B cell (primary cell): ENCODE measurements around the gene LGSN. TPM values are rescaled to one million over a fixed set of nuclear protein-coding genes. Genes with fewer than 3 reads are reported as not detected.

ENCODE experiments used
- ATAC-seq: fragments of 200-7000 bp; cut with Tn5 transposase; one replicate; pipeline ENCODE4 v1.10.0; 2021; ENCODE audit warnings: low read depth, mild to moderate bottlenecking, moderate number of reproducible peaks, moderate library complexity
- CTCF ChIA-PET: fragments of 350-600 bp; sonication (Branson Sonifier 250); formaldehyde crosslinking; loops from one replicate; lab custom pipeline; 2021; ENCODE audit warnings: antibody characterized with exemption, inconsistent platforms; lab: Charles Lee
- POLR2A ChIA-PET: fragments of 350-600 bp; sonication (Branson Sonifier 250); formaldehyde crosslinking; loops from one replicate; lab custom pipeline; 2021; ENCODE audit warnings: antibody characterized with exemption; lab: Charles Lee
- DNase-seq: peaks from one replicate; pipeline ENCODE4 v3.0.0; 2013
- H2AFZ ChIP-seq: 2 replicates; pipeline ENCODE4 v1.6.1; 2012; ENCODE audit warnings: mild to moderate bottlenecking, low read depth, low read length; ENCODE audit not compliant: insufficient read depth, poor library complexity, severe bottlenecking
- H3K27ac ChIP-seq, 2 donors: 1 replicate in 1 of 2; 2 replicates in 1 of 2; pipeline ENCODE4 v1.5.1; 2012 to 2013; ENCODE audit warnings: low read length in 2 of 2, mild to moderate bottlenecking in 2 of 2, moderate library complexity in 1 of 2
- H3K27me3 ChIP-seq, 4 experiments: fragments of 200-600 bp in 1 of 4; sonication (generic) in 1 of 4; replicated peaks in 1 of 4; 1 replicate in 2 of 4; 2 replicates in 2 of 4; pipeline versions ENCODE4 v1.6.1 to v1.7.0; 2013 to 2016; ENCODE audit warnings: low read length in 3 of 4, mild to moderate bottlenecking in 2 of 4, mixed read lengths in 1 of 4, moderate library complexity in 1 of 4; ENCODE audit not compliant: insufficient read depth in 4 of 4, control insufficient read depth in 3 of 4; ENCODE audit errors: control extremely low read depth in 1 of 4
- H3K36me3 ChIP-seq, 2 experiments: replicated peaks in 1 of 2; 1 replicate in 1 of 2; 2 replicates in 1 of 2; pipeline versions ENCODE4 v1.6.1 to v1.7.1; 2013; ENCODE audit warnings: low read length in 1 of 2; ENCODE audit not compliant: insufficient read depth in 2 of 2, control insufficient read depth in 1 of 2; ENCODE audit errors: control extremely low read depth in 1 of 2, extremely low read depth in 1 of 2
- H3K4me1 ChIP-seq, 2 donors: fragments of 200-600 bp in 1 of 2; sonication (generic) in 1 of 2; 1 replicate in 1 of 2; 2 replicates in 1 of 2; pipeline versions ENCODE4 v1.5.1 to v1.6.1; 2013 to 2017; ENCODE audit warnings: low read length in 2 of 2; ENCODE audit not compliant: control insufficient read depth in 2 of 2, insufficient read depth in 2 of 2
- H3K4me2 ChIP-seq: replicated peaks from 2 replicates; pipeline ENCODE3; 2012; ENCODE audit warnings: mild to moderate bottlenecking, low read depth, low read length; ENCODE audit not compliant: poor library complexity, severe bottlenecking
- H3K4me3 ChIP-seq, 5 experiments: fragments of 200-600 bp in 1 of 5; sonication (generic) in 1 of 5; 1 replicate in 3 of 5; 2 replicates in 2 of 5; pipeline versions ENCODE4 v1.5.1 to v1.7.0; 2011 to 2016; ENCODE audit warnings: low read length in 4 of 5, mild to moderate bottlenecking in 4 of 5, low read depth in 2 of 5, control low read depth in 1 of 5, moderate library complexity in 1 of 5; ENCODE audit not compliant: insufficient read depth in 1 of 5; ENCODE audit errors: control extremely low read depth in 1 of 5, extremely low read depth in 1 of 5
- H3K79me2 ChIP-seq: fragments of 200-600 bp; sonication (generic); one replicate; pipeline ENCODE4 v1.6.0; 2016; ENCODE audit warnings: low read length; ENCODE audit not compliant: control insufficient read depth, insufficient read depth
- H3K9ac ChIP-seq: fragments of 200-600 bp; sonication (generic); 2 replicates; pipeline ENCODE4 v1.6.1; 2017; ENCODE audit warnings: mild to moderate bottlenecking, low read length, moderate library complexity
- H3K9me3 ChIP-seq, 3 donors: one replicate each; pipeline versions ENCODE4 v1.6.1 to v1.7.1; 2013; ENCODE audit warnings: low read length in 2 of 3; ENCODE audit not compliant: control insufficient read depth in 2 of 3, insufficient read depth in 1 of 3; ENCODE audit errors: control extremely low read depth in 1 of 3
- H4K20me1 ChIP-seq: 2 replicates; pipeline ENCODE4 v1.6.0; 2012; ENCODE audit warnings: mild to moderate bottlenecking, low read length; ENCODE audit not compliant: insufficient read depth, control insufficient read depth, poor library complexity, severe bottlenecking
- H3K27ac Mint-ChIP-seq: one replicate; pipeline ENCODE4 v1.8.0; 2021; ENCODE audit warnings: mixed read lengths
- H3K27me3 Mint-ChIP-seq: one replicate; pipeline ENCODE4 v1.8.0; 2021; ENCODE audit warnings: mixed read lengths
- H3K4me1 Mint-ChIP-seq: one replicate; pipeline ENCODE4 v1.8.0; 2021; ENCODE audit warnings: mixed read lengths
- H3K4me3 Mint-ChIP-seq: one replicate; pipeline ENCODE4 v1.8.0; 2021; ENCODE audit warnings: mixed read lengths
- H3K9me3 Mint-ChIP-seq: one replicate; pipeline ENCODE4 v1.8.0; 2022; ENCODE audit warnings: mixed read lengths; ENCODE audit not compliant: insufficient read depth
- CTCF ChIP-seq: fragments of 200-600 bp; IDR thresholded peaks from one replicate; pipeline ENCODE4 v1.8.0; 2022; ENCODE audit warnings: antibody characterized with exemption, mild to moderate bottlenecking
- EZH2 ChIP-seq: IDR thresholded peaks from 2 replicates; pipeline ENCODE4 v1.6.1; 2012; ENCODE audit warnings: borderline replicate concordance, low read depth, mild to moderate bottlenecking, moderate library complexity, low read length; ENCODE audit not compliant: insufficient read depth, poor library complexity, severe bottlenecking
- WGBS: methylation state at CpG from one replicate; pipeline ENCODE4 v1.1.5; 2013; ENCODE audit warnings: missing lambda C conversion rate; ENCODE audit not compliant: insufficient coverage; 5-methylcytosine and 5-hydroxymethylcytosine counted together
- intact Hi-C: fragments of 100-400 bp; cut with micrococcal nuclease; formaldehyde crosslinking; loops from one replicate; pipeline ENCODE4 v1.10.0; 2022
- polyA plus RNA-seq: library from polyadenylated mRNA; depleted of rRNA; stranded (reverse); fragments of >200 nt; gene quantifications from 2 replicates; pipeline ENCODE4 v1.2.3, GENCODE V29; 2012
- total RNA-seq, 2 donors: library from RNA; stranded (reverse); fragments of 120-200 nt in 1 of 2; gene quantifications; 1 replicate in 1 of 2; 2 replicates in 1 of 2; pipeline versions ENCODE4 v1.2.3 to v1.2.4, GENCODE V29; 2013 to 2022

LGSN gene
- total and polyA plus RNA-seq, 2 donors (not counting 1 experiment from before 2014, with no cell fraction given) = not detected

GRCh38 chr6:63303476-63303875, 16.3 kb downstream of the LGSN start:
- CTCF ChIA-PET = no interaction called here
- DNase-seq = no peak

GRCh38 chr6:63299667-63300066, 20.1 kb downstream of the LGSN start:
- H3K4me1 Mint-ChIP-seq = no peaks in the 10 kb centered on the region
- Histone ChIP-seq H3K27ac (no peak overlapping the region), H3K4me2 (no peak overlapping the region), H2AFZ (no peak overlapping the region), H3K36me3 (no peaks in the 10 kb centered on the region), H3K4me3 (no peak overlapping the region), H3K27me3 (no peaks in the 10 kb centered on the region), H3K4me1 (no peaks in the 10 kb centered on the region), H3K79me2 (no peaks in the 10 kb centered on the region), H3K9me3 (peaks cover 0 to 4% (median 2%) of the 10 kb centered on the region in 3 donors), H4K20me1 (no peaks in the 10 kb centered on the region), H3K9ac (no peak overlapping the region)
- CTCF ChIA-PET = interaction anchor here (0.7 kb wide), 1 partner anchor 464 kb away, joined by 4 read pairs; no protein-coding TSS in a partner anchor
- intact Hi-C loops = no loop called here
- no peaks in the 10 kb centered on the region for H3K27me3 Mint-ChIP-seq
- H3K9me3 Mint-ChIP-seq = no peaks in the 10 kb centered on the region
- H3K27ac Mint-ChIP-seq = no peak overlapping the region
- DNase-seq (no peak), ATAC-seq (no peak)
- POLR2A ChIA-PET = no interaction called here
- TF ChIP-seq CTCF (no peak), EZH2 (no peak)
- WGBS = 80% methylated on average over 1 of the region's 2 CpGs
- no peak overlapping the region for H3K4me3 Mint-ChIP-seq

More at GRCh38 chr6:63303476-63303875, 16.3 kb downstream of the LGSN start:
- Histone ChIP-seq H3K27ac (no peak overlapping the region), H3K4me2 (no peak overlapping the region), H3K4me3 (no peak overlapping the region), H2AFZ (no peak overlapping the region), H3K9me3 (peaks cover 0 to 4% (median 2%) of the 10 kb centered on the region in 3 donors), H3K36me3 (no peaks in the 10 kb centered on the region), H3K9ac (no peak overlapping the region), H3K79me2 (no peaks in the 10 kb centered on the region), H4K20me1 (no peaks in the 10 kb centered on the region), H3K4me1 (no peaks in the 10 kb centered on the region), H3K27me3 (no peaks in the 10 kb centered on the region)
- intact Hi-C loops = no loop called here
- TF ChIP-seq EZH2 (no peak), CTCF (no peak)
- no peaks in the 10 kb centered on the region for H3K9me3 Mint-ChIP-seq
- no peak for ATAC-seq
- H3K4me1 Mint-ChIP-seq = no peaks in the 10 kb centered on the region
- no peaks in the 10 kb centered on the region for H3K27me3 Mint-ChIP-seq
- H3K4me3 Mint-ChIP-seq = no peak overlapping the region
- POLR2A ChIA-PET = no interaction called here
- H3K27ac Mint-ChIP-seq = no peak overlapping the region
